ENCODE results near the gene TWIST2.

DNA sequence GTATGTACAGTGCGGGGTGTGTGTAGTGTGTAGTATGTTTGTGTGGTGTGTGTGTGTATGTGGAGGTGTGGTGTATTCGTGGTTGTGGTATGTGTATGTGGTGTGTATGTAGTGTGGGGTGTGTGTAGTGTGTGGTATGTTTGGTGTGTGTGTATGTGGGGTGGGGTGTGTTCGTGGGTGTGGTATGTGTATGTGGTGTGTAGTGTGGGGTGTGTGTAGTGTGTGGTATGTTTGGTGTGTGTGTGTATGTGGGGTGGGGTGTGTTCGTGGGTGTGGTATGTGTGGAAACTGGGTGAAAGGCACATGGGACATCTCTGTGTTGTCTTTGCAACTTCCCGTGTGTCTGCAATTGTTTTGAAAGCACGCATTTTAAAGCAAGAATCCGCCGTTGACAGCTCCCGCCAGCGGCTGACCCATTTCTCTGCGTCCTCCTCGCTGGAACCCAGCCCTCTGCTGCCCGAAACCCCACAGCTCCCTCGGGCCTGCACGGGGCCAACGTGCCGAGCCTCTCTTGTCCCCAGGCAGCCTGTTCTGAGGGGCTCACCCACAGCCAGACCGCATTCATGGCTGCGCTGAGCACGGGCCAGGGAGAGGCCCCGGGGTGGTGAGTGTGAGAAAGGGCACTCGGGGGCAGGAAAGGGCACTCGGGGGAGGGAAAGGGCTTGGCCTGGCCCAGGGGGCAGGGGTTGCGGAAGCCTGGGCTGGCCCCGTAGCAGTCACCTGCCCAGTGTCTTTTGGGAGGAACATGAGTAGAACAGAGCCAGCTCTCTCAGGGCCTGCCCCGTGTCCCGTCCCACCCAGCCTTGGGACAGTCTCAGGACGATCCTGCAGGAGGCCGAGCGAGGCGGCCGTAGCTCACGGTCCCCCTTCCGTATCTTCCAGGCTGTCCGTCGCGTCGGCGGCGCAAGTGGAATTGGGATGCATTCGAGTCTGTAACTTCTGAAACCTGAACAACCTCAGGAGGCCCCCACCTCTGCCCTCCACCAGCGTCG lies 61.4 kb downstream of the TWIST2 start:
- TF ChIP-seq, protein P1, sequence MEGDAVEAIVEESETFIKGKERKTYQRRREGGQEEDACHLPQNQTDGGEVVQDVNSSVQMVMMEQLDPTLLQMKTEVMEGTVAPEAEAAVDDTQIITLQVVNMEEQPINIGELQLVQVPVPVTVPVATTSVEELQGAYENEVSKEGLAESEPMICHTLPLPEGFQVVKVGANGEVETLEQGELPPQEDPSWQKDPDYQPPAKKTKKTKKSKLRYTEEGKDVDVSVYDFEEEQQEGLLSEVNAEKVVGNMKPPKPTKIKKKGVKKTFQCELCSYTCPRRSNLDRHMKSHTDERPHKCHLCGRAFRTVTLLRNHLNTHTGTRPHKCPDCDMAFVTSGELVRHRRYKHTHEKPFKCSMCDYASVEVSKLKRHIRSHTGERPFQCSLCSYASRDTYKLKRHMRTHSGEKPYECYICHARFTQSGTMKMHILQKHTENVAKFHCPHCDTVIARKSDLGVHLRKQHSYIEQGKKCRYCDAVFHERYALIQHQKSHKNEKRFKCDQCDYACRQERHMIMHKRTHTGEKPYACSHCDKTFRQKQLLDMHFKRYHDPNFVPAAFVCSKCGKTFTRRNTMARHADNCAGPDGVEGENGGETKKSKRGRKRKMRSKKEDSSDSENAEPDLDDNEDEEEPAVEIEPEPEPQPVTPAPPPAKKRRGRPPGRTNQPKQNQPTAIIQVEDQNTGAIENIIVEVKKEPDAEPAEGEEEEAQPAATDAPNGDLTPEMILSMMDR (IDR thresholded peaks at IDR 0.05; ENCODE audit: poor library complexity, severe bottlenecking): no peak
- TF ChIP-seq POLR2AphosphoS5 (IDR thresholded peaks at IDR 0.05): no peak
- TF ChIP-seq RAD21 (conservative IDR thresholded peaks at IDR 0.05): no peak
- no peak for TF ChIP-seq EZH2 (IDR thresholded peaks at IDR 0.05; ENCODE audit: borderline replicate concordance, insufficient read depth, low read length, poor library complexity, severe bottlenecking)

Data from neural cell (in vitro differentiated cells).